OCI-M2 (cell line): Measurements from ENCODE around the gene RXYLT1.
"Not testable (repeated sequence)": the region's sequence is repeated elsewhere in the genome, so short reads cannot be mapped to it uniquely, and the experiment has no call there.

ENCODE experiments used
- DNase-seq: peaks from one replicate; lab custom pipeline; 2025; ENCODE audit not compliant: unreplicated experiment; lab: John Stamatoyannopoulos, UW

RXYLT1 gene, protein sequence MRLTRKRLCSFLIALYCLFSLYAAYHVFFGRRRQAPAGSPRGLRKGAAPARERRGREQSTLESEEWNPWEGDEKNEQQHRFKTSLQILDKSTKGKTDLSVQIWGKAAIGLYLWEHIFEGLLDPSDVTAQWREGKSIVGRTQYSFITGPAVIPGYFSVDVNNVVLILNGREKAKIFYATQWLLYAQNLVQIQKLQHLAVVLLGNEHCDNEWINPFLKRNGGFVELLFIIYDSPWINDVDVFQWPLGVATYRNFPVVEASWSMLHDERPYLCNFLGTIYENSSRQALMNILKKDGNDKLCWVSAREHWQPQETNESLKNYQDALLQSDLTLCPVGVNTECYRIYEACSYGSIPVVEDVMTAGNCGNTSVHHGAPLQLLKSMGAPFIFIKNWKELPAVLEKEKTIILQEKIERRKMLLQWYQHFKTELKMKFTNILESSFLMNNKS

DNA sequence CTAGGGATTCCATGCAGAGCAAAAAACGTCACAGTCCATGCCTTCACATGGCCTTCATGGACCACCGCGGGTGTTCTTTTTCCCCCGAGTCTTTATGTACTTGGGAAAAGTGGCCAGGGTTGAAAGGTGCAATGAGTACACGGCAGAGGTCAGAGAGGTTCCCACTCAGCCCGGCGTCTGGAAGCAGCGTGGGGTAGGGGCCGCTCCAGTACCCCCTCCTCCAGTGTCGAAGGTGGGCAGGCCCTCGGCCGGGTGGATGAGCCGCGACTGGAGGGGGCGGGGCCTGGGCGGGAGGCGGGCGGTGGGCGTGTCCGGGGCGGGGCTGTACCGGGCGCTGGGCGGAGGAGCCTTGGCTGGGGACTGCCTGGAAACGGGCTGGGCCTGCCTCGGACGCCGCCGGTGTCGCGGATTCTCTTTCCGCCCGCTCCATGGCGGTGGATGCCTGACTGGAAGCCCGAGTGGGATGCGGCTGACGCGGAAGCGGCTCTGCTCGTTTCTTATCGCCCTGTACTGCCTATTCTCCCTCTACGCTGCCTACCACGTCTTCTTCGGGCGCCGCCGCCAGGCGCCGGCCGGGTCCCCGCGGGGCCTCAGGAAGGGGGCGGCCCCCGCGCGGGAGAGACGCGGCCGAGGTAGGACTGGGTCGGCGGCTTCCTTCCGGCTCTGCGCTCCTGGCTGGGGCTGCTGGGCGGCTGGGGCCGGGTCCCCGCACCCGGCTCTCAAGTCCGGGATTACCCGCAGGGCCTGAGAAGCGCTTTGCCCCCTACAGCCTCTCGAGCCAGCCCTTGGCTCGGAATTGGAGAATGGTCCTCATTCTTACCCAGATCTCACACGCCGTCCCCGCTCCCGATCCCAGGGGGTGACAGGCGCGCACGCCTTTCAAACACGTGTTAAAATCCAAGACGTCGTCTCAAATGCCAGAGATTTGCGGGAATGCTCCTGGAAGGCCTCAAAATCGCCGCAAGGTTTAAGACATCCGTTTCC, at the start of gene RXYLT1:
Gene RXYLT1, plus strand, starts transcription at position 412 of the 984 bp plus-strand sequence. Its CDS starts 52 bp downstream, at position 464.
- DNase-seq: no peak

DNA sequence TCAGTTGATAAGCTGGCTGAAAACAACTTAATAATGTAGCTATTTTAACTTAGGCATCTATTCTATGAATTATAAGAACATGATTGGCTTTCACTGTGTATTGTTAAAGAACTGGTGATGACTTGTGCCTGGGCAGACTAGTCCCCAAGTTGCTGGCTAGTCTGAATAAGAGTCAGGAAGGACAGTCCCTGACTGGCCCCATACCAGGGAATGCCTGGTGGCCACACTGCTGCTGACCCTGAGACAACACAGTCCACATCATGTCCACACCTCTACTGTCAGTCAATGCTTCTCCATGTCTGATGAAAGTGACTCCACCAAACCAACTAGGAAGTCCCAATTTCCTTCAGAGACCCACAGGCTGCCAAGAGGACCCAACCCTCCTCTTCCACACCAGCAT, 46.9 kb upstream of the RXYLT1 start:
- DNase-seq: not testable (repeated sequence)

DNA sequence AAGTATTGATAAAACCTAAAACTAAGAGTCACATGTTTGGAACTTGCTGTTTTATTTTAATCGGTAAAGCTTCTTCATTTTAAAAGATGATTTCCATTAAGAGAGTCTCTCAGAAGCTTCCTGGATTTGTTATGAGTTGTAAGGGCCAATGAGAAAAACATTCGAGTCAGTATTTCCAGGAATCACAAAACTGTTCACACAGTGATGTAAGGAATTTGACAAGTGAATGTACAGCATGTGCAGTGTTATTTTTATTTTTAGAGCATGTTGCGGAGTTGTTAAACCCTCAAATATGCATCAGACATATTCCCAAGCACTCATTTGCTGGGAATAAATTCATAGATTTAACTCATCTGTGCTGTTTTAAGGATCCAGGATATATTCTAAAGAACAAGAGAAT, 46.1 kb upstream of the RXYLT1 start:
- DNase-seq: not testable (repeated sequence)

DNA sequence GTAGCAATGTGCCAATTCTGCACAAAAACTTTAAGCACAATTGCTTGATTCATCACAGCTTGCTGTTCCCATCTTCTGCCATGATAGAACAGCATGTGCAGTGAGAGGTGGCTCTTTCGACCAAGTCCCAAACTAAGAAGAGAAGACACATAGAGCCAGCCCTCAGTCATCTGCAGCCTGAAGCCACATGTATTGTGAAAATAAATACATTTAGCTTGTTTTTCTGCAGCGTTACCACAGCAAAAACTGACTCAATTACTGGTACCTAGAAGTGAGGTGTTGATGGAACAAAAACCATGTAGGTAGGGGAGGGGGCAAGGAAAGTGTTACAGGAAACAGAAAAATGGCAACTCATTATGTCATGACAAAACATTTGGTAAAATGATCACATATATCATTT, 39.2 kb upstream of the RXYLT1 start:
- DNase-seq: not testable (repeated sequence)

DNA sequence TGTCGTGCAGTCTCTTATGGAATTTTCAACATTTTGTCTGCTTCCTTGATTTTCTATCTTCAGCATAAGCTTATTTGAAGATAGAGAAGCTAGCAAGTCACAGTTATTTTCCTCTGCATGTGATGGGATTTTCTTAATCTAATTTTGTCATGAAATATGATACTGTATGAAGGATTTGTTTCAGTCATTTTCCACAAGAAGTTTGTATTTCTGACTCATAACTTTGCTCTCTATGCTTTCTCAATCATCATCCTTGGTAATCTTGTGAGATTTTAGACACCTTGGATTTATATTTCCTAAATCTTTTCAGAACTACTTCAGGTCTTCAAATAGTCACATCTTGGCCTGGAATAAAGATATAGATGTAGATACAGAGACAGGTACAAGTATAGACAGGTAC, 38.3 kb upstream of the RXYLT1 start:
- DNase-seq: not testable (repeated sequence)

DNA sequence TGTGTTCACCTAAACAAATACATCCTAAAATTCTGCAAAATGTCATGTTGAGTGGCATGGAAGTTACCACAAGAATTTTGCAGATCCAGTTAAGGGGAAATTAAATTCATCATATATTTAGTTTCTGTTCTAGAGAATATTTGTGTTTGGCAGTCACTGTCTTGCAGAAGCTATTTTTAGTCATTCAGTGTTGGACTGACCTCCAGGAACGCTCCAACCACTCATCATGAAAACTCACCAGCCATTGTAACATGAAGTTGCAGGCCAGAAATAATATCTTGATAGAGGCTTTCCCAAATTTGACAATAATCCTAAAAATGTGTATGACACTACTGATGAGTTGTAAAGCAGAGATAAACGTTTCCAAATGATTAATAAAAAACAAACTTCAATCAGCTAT, 35.6 kb upstream of the RXYLT1 start:
- DNase-seq: not testable (repeated sequence)

DNA sequence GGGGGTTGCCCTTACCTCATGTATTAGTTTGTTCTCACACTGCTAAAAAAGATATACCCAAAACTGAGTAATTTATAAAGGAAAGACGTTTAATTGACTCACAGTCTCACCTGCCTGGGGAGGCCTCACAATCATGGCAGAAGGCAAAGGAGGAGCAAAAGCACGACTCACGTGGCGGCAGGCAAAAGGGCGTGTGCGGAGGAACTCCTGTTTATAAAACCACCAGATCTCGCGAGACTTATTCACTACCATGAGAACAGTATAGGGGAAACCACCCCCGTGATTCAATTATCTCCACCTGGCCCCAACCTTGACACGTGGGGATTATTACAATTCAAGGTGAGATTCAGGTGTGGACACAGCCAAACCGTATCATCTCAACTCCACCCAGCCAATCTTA, 33.2 kb upstream of the RXYLT1 start:
- not testable (repeated sequence) for DNase-seq

DNA sequence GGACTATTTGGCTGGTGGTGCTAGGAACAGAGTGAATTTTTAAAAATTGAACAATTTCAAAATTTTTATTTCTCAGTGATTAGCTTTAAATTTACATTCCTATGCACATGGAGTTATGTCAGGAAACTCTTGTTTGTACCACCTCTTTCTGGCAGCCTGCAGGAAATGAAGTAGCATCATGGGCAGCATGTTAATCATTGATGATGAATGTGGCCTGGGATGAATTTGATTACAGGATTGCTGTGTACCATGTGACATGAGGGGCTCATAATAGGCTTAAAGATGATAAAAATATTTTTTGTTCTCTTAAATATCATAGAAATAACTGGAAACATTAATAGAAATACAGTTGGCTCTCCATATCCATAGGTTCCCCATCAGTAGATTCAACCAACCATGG, 32.6 kb upstream of the RXYLT1 start:
- not testable (repeated sequence) for DNase-seq

DNA sequence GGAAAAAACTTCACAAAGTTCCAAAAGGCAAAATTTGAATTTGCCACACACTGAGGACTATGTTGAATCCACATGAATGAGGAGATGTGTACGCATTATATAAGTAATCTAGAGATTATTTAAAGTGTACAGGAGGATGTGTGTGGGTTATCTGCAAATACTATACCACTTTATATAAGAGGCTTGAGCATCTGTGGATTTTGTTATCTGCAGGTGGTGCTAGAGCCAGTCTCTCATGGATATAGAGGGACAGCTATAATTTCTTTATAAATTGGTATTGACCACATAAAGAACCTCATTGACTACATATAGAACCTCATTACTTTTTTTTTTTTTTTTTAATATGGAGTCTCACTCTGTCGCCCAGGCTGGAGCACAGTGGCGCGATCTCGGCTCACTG, 32.2 kb upstream of the RXYLT1 start:
- DNase-seq: no peak

DNA sequence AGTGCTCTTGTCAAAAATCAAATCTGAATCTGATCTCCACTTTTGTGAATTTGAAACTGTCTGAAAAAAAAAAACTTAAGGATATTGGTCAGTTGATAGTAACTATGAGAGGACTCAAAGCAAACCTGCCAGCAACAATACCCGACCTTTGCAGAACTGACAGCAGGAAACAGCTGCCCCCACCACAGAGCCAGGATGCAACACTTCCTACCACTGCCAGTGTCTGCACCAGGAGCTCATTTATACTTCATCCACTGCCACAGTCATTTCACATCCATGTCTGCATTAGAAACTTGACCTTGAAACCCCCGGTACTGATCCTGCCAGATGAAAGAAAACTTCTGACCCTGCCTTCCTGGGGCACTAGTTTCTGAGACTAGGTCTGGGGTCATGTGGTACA, 27.4 kb upstream of the RXYLT1 start:
- DNase-seq: no peak

DNA sequence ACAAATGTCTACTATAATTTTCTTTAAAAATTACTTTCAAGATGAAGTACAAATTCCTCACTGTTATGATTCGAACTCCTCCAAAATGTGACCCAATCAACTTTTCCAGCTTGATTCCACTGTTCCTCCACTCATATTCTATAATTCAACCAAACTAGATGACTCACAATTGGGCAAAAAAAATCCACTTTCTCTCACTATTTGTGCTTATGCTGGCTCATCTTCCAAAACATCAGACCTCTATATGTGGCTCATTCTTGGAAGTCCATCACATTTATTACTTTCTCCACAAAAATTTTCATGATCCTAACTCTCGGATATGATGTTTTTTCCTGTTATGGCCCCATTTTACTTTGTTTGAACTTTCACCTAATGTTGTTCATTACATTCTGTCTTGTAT, 26.9 kb upstream of the RXYLT1 start:
- DNase-seq: no peak

DNA sequence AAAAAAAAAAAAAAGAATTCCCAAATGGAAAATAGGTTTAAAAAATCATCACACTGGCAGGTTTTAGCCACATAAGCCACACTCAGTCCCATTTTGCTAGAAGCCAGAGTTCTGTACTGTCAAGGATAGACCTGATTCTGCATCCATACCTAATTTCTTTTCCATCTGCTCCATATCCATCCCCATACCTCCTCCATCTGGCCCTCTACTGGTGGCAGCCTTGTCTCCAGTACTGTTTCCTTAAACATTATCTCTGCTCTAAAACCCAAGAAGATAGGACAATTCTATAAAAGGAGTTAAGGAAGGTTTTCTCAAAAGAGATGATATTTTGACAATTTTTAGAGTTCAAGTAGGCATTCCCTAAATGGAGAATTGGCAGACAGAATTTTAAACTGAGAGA, 26.0 kb upstream of the RXYLT1 start:
- DNase-seq: no peak

DNA sequence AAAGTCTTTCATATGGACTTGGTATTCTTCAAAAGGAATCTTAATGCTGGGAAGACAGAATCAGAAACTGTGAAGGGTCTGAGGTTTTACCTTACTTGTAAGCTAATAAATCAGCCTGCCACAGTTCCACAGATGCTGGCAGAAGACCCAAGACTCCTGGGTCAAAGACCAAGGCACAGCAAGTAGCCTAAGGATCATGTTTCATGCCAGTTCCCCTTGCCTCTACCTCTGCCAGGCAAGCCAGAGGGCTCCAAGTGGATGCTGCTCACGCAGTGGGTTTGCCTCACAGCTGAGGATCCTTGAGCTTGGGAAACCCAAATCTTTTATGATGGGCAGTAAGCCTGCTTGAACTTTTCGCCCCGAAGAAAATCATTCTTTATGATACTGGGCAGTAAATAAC, 15.2 kb upstream of the RXYLT1 start:
- DNase-seq: no peak

DNA sequence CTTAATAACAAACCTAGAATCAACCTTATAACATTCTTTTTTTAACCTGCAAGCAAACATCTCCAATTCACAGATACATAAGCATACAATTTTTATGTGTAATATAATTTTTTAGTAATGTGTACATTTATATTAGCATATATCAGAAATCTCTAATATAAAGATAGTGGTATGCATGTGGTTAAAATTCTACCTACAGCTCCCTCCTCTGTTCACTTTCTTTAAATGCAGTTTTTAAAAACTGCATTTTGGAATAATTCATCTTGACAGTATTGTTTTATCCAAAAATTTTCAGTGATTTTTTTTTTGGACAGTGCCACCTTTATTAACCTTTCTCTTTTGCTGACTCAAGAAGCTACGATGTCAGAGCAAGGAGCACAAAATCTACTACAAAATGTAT, 13.2 kb upstream of the RXYLT1 start:
- no peak for DNase-seq

DNA sequence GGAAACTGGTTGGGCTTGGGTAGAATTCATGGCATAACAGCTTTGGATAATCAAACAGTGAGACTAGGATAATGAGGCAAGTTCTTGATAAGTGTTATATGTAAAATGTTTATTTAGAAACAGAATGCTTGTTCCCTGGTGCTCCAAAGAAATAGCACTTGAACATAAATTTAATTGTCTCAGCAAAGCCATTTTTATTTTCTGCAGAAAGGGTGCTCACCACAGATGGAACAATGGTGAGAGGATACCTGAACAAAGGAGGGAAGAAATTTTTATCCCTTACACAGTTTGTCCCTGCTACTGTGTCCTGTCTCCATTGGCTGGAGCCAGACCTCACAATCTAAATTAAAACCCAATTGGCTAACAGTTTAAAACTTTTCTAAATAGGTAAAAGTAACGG, 9.3 kb upstream of the RXYLT1 start:
- DNase-seq: no peak

DNA sequence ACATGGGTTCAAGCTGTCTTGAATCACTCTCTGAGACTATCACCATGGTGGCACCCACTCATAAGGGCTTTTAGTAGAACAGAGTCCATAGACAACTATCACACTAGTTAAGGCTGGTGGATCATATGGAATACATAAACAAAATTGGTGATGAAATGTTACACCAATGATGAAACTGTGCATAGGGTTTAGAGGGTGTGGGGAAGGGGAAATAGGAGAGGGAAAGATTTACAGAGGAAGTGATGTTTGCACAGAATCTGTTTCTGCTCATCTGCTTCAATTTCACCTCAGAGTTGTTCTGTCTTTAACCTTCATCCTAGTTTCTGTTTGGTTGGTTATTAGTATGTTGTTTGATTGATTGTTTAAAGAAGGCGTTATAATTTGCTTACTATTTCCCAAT, 2.4 kb upstream of the RXYLT1 start:
- DNase-seq: no peak

DNA sequence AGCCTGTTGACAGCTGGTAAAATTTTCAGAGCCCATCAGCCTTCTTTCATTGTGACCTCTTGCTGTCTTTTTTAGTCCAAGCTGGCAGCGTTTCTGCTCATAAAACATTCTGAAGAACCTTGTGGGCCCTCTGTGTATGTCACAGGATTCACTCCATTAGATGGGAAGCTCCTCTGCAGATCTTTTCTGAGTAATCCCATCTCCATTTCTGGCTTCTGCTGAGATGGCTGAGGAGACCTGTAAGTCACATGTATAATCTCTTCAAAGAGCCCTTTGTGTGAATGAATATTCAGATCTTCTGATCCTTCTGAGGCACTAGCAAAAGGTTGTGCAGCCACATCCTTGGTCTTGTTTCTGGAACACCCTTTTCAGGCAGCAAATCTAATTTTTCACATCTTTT, 2.8 kb downstream of the RXYLT1 start:
- DNase-seq: no peak

DNA sequence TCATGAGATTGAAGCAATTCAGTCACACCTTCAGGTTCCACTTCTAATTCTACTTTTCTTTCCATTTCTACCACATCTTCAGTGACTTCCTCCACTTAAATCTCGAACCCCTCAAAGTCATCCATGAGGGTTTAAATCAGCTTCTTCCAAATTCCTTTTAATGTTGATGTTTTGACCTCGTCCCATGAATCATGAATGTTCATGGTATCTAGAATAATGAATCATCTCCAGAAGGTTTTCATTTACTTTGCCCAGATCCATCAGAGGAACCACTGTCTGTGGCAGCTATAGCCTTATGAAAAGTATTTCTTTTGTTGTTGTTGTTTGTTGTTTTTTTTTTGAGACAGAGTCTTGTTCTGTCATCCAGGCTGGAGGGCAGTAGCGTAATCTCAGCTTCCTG, 7.6 kb downstream of the RXYLT1 start:
- DNase-seq: no peak

DNA sequence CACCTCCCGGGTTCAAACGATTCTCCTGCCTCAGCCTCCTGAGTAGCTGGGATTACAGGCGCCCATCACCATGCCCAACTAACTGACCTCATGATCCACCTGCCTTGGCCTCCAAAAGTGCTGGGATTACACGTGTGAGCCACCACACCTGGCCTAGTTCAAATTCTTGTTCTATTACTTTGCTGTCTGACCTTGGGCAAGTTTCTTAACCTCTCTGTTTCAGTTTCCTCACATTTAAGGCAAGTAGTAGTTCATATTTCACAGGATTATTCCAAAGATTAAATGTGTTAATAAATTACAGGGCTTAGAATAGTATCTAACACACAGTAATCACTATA, 10.9 kb downstream of the RXYLT1 start:
- DNase-seq: no peak

DNA sequence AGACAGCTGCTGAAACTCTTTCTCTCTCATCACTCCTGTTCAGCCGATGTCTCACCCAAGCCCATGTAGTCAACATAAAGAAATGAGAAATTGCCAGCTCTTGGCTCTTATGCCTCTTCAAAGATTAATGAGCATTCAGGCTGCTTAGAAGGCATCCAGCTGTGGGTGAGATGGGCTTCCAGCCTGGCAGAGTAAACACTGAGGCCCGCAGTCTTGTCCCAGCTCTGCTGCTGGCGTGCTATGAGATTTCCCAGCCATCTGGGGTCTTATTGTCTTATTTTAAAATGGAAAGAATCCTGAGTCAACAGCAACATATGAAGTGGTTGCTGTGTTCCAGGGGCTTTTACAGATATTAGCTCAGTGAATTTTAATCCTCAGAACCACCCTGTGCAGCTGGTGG, 12.6 kb downstream of the RXYLT1 start:
- no peak for DNase-seq

DNA sequence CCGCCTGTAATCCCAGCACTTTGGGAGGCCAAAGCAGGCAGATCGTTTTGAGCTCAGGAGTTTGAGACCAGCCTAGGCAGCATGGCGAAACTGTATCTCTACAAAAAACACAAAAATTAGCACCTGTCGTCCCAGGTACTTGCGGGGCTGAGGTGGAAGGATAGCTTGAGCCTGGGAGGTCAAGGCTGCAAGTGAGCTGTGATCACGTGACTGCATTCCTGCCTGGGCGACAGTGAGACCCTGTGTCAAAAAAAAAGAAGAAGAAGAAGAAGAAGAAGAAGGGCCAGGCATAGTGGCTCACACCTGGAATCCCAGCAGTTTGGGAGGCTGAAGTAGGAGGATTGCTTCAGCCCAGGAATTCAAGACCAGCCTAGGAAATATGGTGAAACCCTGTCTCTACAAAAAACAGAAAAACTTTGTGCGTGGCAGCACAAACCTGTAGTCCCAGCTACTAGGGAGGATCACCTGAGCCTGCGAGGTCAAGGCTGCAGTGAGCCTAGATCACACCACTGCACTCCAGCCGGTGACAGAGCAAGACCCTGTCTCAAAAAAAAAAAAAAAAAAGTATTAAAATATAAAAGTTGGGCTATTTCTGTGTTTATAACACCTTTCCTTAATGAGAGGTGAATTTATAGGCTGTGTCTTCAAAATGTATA, 15.5 kb downstream of the RXYLT1 start:
- no peak for DNase-seq
